Kidney capillary endothelial cell (primary cell): ENCODE measurements around the gene GCN1.
"Not testable (repeated sequence)": the region's sequence is repeated elsewhere in the genome, so short reads cannot be mapped to it uniquely, and the experiment has no call there.

Experiments used
- DNase-seq: peaks from one replicate; pipeline ENCODE4 v3.0.0-alpha.2; 2018; ENCODE audit warnings: low spot score

The GCN1 gene

GRCh38 chr12:120213182-120213581 lies 18.7 kb upstream of the GCN1 start:
- DNase-seq = not testable (repeated sequence)

- DNase-seq = no peak
These were observed 17.8 kb upstream of the GCN1 start for GRCh38 chr12:120212301-120212700.

GRCh38 chr12:120211904-120212283 lies 17.4 kb upstream of the GCN1 start:
- DNase-seq = no peak

- DNase-seq = no peak
These were observed 16.9 kb upstream of the GCN1 start for GRCh38 chr12:120211243-120211903.

GRCh38 chr12:120209851-120210250 lies 15.3 kb upstream of the GCN1 start:
- DNase-seq = no peak

GRCh38 chr12:120207227-120207626 lies 12.7 kb upstream of the GCN1 start:
- DNase-seq = no peak

GRCh38 chr12:120206781-120207180 lies 12.3 kb upstream of the GCN1 start:
- DNase-seq = not testable (repeated sequence)

GRCh38 chr12:120206228-120206627 lies 11.7 kb upstream of the GCN1 start:
- no peak for DNase-seq

GRCh38 chr12:120204171-120204570 lies 9.7 kb upstream of the GCN1 start:
- DNase-seq = no peak

- no peak for DNase-seq
These were observed 5.9 kb upstream of the GCN1 start for GRCh38 chr12:120200364-120200800.

GRCh38 chr12:120199595-120200306 lies 5.2 kb upstream of the GCN1 start:
- DNase-seq = no peak

- no peak for DNase-seq
These were observed 4.5 kb upstream of the GCN1 start for GRCh38 chr12:120199025-120199424.

GRCh38 chr12:120197542-120197887 lies 3.0 kb upstream of the GCN1 start:
- DNase-seq = no peak

- DNase-seq = not testable (repeated sequence)
These were observed 2.5 kb upstream of the GCN1 start for GRCh38 chr12:120196817-120197541.

- DNase-seq = no peak
These were observed 1.8 kb upstream of the GCN1 start for GRCh38 chr12:120196363-120196762.

GRCh38 chr12:120194226-120194533 lies 335 bp downstream of the GCN1 start:
- DNase-seq = no peak

GRCh38 chr12:120193286-120193685 lies 1.2 kb downstream of the GCN1 start:
- not testable (repeated sequence) for DNase-seq

GRCh38 chr12:120190985-120191480 lies 3.5 kb downstream of the GCN1 start:
- no peak for DNase-seq

- no peak for DNase-seq
These were observed 4.1 kb downstream of the GCN1 start for GRCh38 chr12:120190386-120190785.

GRCh38 chr12:120186654-120187053 lies 7.9 kb downstream of the GCN1 start:
- no peak for DNase-seq

- DNase-seq = no peak
These were observed 11.3 kb downstream of the GCN1 start for GRCh38 chr12:120183211-120183631.

- no peak for DNase-seq
These were observed 12.4 kb downstream of the GCN1 start for GRCh38 chr12:120181991-120182631.

GRCh38 chr12:120180975-120181374 lies 13.5 kb downstream of the GCN1 start:
- no peak for DNase-seq
